Panc1 (cell line): ENCODE measurements around the gene CSNK2A2. TPM values are rescaled to one million over a fixed set of nuclear protein-coding genes. Genes with fewer than 3 reads are reported as not detected.

Experiments
- ATAC-seq: fragments of 200-7000 bp; cut with Tn5 transposase; 2 replicates; pipeline ENCODE4 v1.9.1; 2020; ENCODE audit warnings: mild to moderate bottlenecking, moderate library complexity
- BruUV-seq: library from RNA; stranded (reverse); fragments of 400-500 nt; replicated peaks from 2 replicates; lab custom pipeline; 2021; lab: Mats Ljungman, UMichigan
- CTCF ChIA-PET: fragments of 300-600 bp; sonication (Branson Sonifier 250); formaldehyde crosslinking; loops from one replicate; lab custom pipeline; 2022; ENCODE audit warnings: antibody characterized with exemption; lab: Charles Lee
- POLR2A ChIA-PET: fragments of 300-600 bp; sonication (Branson Sonifier 250); formaldehyde crosslinking; loops from one replicate; lab custom pipeline; 2022; ENCODE audit warnings: antibody characterized with exemption; lab: Charles Lee
- DNase-seq: peaks from one replicate; pipeline ENCODE4 v3.0.0-alpha.2; 2010; ENCODE audit warnings: low read depth, low spot score
- H3K27ac ChIP-seq: 2 replicates; pipeline ENCODE4 v1.5.1; 2011; ENCODE audit warnings: mild to moderate bottlenecking, low read length, inconsistent platforms
- H3K27me3 ChIP-seq: fragments of 200-500 bp; sonication (Bioruptor generic); 2 replicates; pipeline ENCODE4 v1.6.0; 2014; ENCODE audit warnings: low read length, inconsistent platforms; ENCODE audit not compliant: control insufficient read depth, insufficient read depth
- H3K36me3 ChIP-seq: fragments of 200-500 bp; sonication (Bioruptor generic); 2 replicates; pipeline ENCODE4 v1.5.1; 2014; ENCODE audit warnings: inconsistent platforms, mild to moderate bottlenecking, low read length, moderate library complexity; ENCODE audit not compliant: control insufficient read depth, insufficient read depth
- H3K4me1 ChIP-seq: 2 replicates; pipeline ENCODE4 v1.5.1; 2011; ENCODE audit warnings: inconsistent platforms, mild to moderate bottlenecking, low read length, moderate library complexity; ENCODE audit not compliant: control insufficient read depth, insufficient read depth
- H3K4me3 ChIP-seq, 2 experiments: 2 replicates each; pipeline ENCODE4 v1.5.1; 2011 to 2012; ENCODE audit warnings: low read depth in 2 of 2, low read length in 2 of 2, mild to moderate bottlenecking in 2 of 2, inconsistent platforms in 1 of 2, moderate library complexity in 1 of 2
- H3K9me3 ChIP-seq: fragments of 200-500 bp; sonication (Bioruptor generic); 2 replicates; pipeline ENCODE4 v1.5.1; 2014; ENCODE audit warnings: low read depth, mild to moderate bottlenecking, inconsistent platforms, low read length, moderate library complexity; ENCODE audit not compliant: control insufficient read depth, insufficient read depth
- POLR2AphosphoS5 ChIP-seq: IDR thresholded peaks from 2 replicates; pipeline ENCODE4 v1.6.1; 2012; ENCODE audit warnings: mild to moderate bottlenecking, low read depth, low read length, moderate library complexity
- SIN3A ChIP-seq: IDR thresholded peaks from 2 replicates; pipeline ENCODE4 v1.6.1; 2012; ENCODE audit warnings: low read depth, mild to moderate bottlenecking, low read length, moderate library complexity, borderline replicate concordance; ENCODE audit not compliant: insufficient read depth
- TCF7L2 ChIP-seq: IDR thresholded peaks from 2 replicates; pipeline ENCODE4 v1.6.1; 2011; ENCODE audit warnings: mild to moderate bottlenecking, low read depth, low read length, inconsistent platforms
- in situ Hi-C: cut with HindIII; loops from 2 replicates; pipeline ENCODE4 v1.10.0; 2016; ENCODE audit warnings: low sequenced_read_pairs, low pct_unique_long_range_greater_than_20kb
- intact Hi-C: fragments of 100-400 bp; cut with micrococcal nuclease; formaldehyde crosslinking; loops from one replicate; pipeline ENCODE4 v1.10.0; 2022; ENCODE audit not compliant: unreplicated experiment
- total RNA-seq: library from RNA; stranded (reverse); gene quantifications from one replicate; pipeline ENCODE4 v1.2.1, GENCODE V29; 2021; ENCODE audit not compliant: unreplicated experiment
- TF ChIP-seq, protein P1 (sequence below), 2 experiments: IDR thresholded peaks; 2 replicates each; pipeline ENCODE4 v1.6.1; 2011 to 2012; ENCODE audit warnings: low read depth in 2 of 2, control low read depth in 1 of 2, low read length in 1 of 2, mild to moderate bottlenecking in 1 of 2, moderate library complexity in 1 of 2; ENCODE audit not compliant: insufficient read depth in 1 of 2
- TF ChIP-seq, protein P2 (sequence below): fragments of 450-650 bp; IDR thresholded peaks from 2 replicates; pipeline ENCODE4 v1.5.1; 2017; ENCODE audit warnings: mild to moderate bottlenecking

CSNK2A2 gene
- total RNA-seq, 1 experiment from 2014 or later = 60.9 TPM

DNA sequence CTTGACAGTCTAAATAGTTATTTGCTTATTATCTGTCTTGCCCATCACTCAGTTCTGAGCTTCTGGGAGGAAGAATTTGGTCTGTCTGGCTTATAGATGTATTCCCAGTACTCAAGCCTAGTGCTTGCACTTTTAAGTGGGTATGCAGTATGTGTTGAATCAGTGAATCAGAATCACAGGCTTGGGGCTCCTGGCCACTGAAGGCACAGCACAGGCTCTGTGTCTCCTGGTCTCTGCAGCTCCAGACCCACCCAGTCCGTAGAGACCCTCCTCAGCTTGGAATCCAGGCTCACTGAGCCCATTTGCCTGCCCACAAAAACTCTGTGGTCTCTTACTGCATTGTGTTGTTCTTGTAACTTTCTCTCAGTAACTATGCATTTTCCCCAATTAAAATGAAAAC, 49.4 kb downstream of the CSNK2A2 start:
- no peaks in the 10 kb centered on the region for H3K4me1 ChIP-seq
- ChIA-PET CTCF (no interaction called here), POLR2A (no interaction called here)
- H3K9me3 ChIP-seq = no peaks in the 10 kb centered on the region
- in situ Hi-C loops (no loop called here), intact Hi-C loops (no loop called here)
- TF ChIP-seq, protein P1, sequence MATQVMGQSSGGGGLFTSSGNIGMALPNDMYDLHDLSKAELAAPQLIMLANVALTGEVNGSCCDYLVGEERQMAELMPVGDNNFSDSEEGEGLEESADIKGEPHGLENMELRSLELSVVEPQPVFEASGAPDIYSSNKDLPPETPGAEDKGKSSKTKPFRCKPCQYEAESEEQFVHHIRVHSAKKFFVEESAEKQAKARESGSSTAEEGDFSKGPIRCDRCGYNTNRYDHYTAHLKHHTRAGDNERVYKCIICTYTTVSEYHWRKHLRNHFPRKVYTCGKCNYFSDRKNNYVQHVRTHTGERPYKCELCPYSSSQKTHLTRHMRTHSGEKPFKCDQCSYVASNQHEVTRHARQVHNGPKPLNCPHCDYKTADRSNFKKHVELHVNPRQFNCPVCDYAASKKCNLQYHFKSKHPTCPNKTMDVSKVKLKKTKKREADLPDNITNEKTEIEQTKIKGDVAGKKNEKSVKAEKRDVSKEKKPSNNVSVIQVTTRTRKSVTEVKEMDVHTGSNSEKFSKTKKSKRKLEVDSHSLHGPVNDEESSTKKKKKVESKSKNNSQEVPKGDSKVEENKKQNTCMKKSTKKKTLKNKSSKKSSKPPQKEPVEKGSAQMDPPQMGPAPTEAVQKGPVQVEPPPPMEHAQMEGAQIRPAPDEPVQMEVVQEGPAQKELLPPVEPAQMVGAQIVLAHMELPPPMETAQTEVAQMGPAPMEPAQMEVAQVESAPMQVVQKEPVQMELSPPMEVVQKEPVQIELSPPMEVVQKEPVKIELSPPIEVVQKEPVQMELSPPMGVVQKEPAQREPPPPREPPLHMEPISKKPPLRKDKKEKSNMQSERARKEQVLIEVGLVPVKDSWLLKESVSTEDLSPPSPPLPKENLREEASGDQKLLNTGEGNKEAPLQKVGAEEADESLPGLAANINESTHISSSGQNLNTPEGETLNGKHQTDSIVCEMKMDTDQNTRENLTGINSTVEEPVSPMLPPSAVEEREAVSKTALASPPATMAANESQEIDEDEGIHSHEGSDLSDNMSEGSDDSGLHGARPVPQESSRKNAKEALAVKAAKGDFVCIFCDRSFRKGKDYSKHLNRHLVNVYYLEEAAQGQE (IDR thresholded peaks at IDR 0.05; ENCODE audit: insufficient read depth in 1 of 2, low read depth in 2 of 2, low read length in 1 of 2) = no peak
- TF ChIP-seq TCF7L2 (no peak), SIN3A (no peak), POLR2AphosphoS5 (no peak)
- TF ChIP-seq, protein P2, sequence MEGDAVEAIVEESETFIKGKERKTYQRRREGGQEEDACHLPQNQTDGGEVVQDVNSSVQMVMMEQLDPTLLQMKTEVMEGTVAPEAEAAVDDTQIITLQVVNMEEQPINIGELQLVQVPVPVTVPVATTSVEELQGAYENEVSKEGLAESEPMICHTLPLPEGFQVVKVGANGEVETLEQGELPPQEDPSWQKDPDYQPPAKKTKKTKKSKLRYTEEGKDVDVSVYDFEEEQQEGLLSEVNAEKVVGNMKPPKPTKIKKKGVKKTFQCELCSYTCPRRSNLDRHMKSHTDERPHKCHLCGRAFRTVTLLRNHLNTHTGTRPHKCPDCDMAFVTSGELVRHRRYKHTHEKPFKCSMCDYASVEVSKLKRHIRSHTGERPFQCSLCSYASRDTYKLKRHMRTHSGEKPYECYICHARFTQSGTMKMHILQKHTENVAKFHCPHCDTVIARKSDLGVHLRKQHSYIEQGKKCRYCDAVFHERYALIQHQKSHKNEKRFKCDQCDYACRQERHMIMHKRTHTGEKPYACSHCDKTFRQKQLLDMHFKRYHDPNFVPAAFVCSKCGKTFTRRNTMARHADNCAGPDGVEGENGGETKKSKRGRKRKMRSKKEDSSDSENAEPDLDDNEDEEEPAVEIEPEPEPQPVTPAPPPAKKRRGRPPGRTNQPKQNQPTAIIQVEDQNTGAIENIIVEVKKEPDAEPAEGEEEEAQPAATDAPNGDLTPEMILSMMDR = no peak
- ATAC-seq = 0 out of 2 replicates have a peak, but pooled peaks have one; percentile 17
- no TSS peak for BruUV-seq
- no peak overlapping the region for H3K27ac ChIP-seq
- H3K4me3 ChIP-seq = no peak overlapping the region
- no peaks in the 10 kb centered on the region for H3K27me3 ChIP-seq
- no peak for DNase-seq
- H3K36me3 ChIP-seq = no peaks in the 10 kb centered on the region

GRCh38 chr16:58148099-58148498, 49.8 kb downstream of the CSNK2A2 start:
- in situ Hi-C loops = no loop called here
- H3K27me3 ChIP-seq = no peaks in the 10 kb centered on the region
- no peaks in the 10 kb centered on the region for H3K4me1 ChIP-seq
- ATAC-seq = no peak
- TF ChIP-seq TCF7L2 = no peak
- TF ChIP-seq SIN3A = no peak
- no peak for TF ChIP-seq POLR2AphosphoS5
- TF ChIP-seq, protein P1 (IDR thresholded peaks at IDR 0.05; ENCODE audit: insufficient read depth in 1 of 2, low read depth in 2 of 2, low read length in 1 of 2) = no peak
- TF ChIP-seq, protein P2 = no peak
- no TSS peak for BruUV-seq
- ChIA-PET CTCF (no interaction called here), POLR2A (no interaction called here)
- no peak overlapping the region for H3K4me3 ChIP-seq
- no peak for DNase-seq
- no peaks in the 10 kb centered on the region for H3K36me3 ChIP-seq
- intact Hi-C loops = no loop called here
- no peaks in the 10 kb centered on the region for H3K9me3 ChIP-seq
- no peak overlapping the region for H3K27ac ChIP-seq
